ENCODE results near the gene UBE2QL1.

Gene UBE2QL1

GRCh38 chr5:6430418-6431028 is 18.1 kb upstream of the UBE2QL1 start:
- no peak for DNase-seq (ENCODE audit: low spot score)

GRCh38 chr5:6431214-6432195 is 17.2 kb upstream of the UBE2QL1 start:
- no peak for DNase-seq (ENCODE audit: low spot score)

DNA sequence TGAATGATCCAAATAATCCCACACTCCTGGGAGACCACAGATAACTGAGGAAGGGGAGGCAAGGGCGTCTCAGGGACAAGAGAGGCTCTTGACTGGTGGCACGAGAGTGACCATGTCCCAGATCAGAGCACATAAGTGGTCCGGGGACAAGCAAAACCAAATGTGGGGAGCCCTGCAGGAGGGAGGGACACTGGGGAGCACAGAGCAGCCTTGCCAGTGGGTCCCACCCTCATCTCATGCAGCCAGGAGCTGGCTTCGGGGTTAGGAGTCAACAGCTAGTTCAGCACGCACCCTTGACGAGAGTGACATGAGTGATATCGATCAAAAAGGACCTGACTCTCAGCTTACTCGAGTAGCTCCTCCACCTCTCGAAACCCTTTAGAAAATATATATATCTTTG is 16.5 kb upstream of the UBE2QL1 start:
- DNase-seq (ENCODE audit: low spot score): no peak

DNA sequence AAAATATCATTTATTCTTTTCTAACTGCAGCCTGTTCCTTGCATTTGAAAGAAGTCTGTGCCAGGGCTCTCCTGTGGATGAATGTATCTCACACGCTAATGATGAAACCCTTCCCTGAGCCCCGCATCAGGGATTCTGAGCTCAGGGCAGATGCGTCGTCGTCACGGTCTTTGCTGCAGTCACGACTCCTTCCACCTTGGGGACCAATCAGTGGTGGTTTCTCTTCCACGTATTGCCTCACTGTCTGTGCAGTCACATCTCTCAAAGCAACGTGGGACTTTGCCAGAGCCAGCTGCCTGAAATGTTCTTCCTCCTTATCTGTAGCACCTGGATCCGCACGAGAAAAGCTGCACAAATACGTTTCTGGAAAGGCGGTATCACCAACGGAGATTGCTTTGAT is 13.9 kb upstream of the UBE2QL1 start:
- DNase-seq (ENCODE audit: low spot score): no peak

DNA sequence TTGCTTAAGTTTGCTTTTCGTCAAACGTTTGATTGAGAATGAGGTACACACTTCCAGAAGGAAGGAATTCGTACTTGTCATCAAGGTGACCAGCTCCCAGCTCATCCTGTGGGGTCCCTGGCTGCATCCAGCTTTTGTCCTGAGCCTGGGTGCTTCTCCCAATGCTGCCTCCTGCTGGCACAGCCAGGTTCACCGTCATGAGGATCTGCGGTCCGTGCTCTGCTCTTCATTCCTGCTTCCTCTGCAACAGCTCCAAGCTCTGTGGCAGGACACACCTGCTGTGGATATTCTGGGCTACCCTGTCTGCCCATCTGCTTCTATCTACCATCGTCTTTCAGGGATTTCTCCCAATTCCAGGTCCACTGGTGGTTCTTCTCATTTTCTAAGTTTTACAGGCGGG is 13.3 kb upstream of the UBE2QL1 start:
- no peak for DNase-seq (ENCODE audit: low spot score)

DNA sequence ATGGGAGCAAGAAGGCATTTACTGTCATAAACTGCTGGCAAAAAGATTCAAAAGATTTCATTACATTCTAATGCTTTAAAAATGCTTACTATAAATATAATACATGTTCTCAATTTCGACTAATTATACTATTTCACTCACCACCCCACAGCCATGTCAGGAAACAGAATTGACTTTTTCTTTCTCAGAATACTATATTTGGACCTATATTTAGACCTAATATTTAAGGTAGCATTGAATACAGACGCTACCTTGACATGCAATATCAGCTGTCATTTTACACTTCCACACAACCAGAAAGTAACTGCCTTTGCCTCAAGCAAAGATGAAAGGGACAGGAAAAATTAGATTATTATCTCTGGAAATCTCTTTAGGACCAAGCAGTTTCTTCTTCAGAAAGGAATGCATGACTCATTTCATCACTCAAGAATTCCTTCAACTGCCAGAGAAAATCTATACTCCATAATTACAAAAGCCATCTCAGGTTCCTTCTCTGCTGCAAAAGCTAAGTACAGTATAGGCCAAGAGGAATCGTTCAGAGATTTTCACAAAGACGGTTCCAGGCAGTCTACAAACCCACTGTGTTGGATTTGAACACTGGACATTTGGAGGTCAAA is 11.8 kb upstream of the UBE2QL1 start:
- no peak for DNase-seq (ENCODE audit: low spot score)

DNA sequence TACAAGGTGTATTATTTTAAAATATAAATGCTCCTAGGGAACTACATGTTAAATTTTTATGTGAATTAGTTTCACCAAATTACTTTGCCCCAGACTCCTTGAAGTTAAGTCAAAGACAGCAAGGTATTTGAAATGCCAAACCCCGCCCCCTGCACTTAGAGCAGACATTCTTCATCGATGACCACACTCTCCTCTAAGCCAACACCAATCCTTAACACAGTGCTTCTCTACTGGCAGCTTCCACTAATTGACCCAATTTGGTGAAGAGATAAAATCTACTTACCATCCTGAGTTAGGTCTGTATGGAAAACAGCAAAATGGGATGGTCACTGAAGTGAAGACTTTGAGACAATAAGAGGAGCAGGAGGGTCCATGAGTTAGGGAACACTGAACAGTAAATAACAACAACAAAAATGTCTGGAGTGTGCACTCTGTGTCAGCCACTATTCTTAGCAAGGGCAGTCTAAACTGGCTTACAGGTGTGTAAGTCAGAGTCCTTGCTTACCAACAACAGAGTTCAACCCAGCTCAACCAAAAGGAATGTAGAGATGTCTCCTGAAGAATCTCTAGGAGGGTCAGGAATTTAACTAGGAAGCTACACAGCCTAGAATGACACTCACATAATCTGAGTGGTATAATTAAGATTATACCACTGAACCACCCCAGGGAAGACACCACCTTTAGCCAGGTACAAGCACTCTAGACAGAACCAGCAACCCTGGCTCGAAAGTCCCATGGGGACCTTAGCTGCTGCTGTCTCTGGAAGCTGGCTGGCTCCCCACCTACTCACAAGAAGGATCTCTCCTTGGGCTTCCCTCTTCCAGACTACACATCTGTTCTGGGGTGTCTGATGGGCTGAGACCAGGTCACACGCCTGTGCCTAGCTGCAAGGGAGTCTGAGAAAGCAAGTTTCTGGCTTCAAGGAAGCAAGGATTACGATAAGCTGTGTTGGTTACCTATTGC is 8.8 kb upstream of the UBE2QL1 start:
- DNase-seq (ENCODE audit: low spot score): no peak

- no peak for DNase-seq (ENCODE audit: low spot score)
Observed at GRCh38 chr5:6442333-6442732, 6.3 kb upstream of the UBE2QL1 start.

- DNase-seq (ENCODE audit: low spot score): no peak
Observed at GRCh38 chr5:6443326-6443725, 5.3 kb upstream of the UBE2QL1 start.

DNA sequence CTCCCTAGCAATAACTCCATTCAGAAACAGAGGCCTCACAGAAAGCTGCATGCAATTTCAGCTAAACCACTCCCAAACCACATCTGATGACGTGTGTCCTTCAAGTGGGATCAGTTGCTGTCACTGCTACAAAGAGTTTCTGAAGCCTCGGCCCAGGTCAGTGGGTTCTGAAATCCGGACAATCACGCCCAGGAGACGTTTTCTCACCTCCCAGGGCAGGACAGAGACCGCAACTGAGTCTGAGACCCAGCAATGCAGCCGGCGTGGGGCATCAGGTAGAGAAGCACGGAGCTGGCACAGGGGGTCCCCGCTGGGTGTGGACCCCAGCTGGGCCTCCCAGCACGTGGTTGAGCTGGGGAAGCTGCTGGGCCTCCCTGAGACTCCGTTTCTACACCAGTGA is 2.6 kb upstream of the UBE2QL1 start:
- no peak for DNase-seq (ENCODE audit: low spot score)

DNA sequence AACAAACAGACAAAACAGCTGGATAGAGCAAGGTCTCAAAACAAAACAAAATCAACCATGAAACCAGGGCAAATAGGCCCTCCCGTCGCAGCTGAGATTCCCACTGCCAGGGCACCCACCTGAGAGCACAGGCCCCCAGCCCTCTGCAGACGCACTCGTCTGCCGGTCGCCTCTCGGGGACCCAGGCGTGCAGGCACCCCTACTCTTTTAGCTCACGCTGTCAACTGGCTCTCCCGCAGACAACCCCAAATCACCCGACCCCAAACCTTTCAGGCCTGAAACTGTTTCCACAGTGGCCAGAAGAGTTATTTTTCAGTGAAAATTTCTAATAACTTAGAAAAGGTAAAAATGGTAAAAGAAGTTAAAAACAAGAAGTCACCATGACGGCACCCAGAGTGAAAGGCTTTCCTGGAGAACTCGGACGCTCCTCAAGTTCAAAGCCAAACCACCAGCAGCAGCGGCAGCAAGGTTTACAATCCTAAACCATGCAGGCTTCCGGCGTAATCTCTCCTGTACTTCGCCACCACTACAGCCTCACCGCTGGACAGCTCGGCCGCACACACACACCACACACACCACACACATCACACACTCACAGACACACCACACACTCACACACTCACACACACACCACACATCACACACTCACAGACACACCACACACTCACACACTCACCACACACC is 1.9 kb upstream of the UBE2QL1 start:
- no peak for DNase-seq (ENCODE audit: low spot score)

GRCh38 chr5:6447384-6448140 is 1.1 kb upstream of the UBE2QL1 start:
- DNase-seq (ENCODE audit: low spot score): no peak

GRCh38 chr5:6448141-6448491 is 543 bp upstream of the UBE2QL1 start:
- DNase-seq (ENCODE audit: low spot score): no peak

DNA sequence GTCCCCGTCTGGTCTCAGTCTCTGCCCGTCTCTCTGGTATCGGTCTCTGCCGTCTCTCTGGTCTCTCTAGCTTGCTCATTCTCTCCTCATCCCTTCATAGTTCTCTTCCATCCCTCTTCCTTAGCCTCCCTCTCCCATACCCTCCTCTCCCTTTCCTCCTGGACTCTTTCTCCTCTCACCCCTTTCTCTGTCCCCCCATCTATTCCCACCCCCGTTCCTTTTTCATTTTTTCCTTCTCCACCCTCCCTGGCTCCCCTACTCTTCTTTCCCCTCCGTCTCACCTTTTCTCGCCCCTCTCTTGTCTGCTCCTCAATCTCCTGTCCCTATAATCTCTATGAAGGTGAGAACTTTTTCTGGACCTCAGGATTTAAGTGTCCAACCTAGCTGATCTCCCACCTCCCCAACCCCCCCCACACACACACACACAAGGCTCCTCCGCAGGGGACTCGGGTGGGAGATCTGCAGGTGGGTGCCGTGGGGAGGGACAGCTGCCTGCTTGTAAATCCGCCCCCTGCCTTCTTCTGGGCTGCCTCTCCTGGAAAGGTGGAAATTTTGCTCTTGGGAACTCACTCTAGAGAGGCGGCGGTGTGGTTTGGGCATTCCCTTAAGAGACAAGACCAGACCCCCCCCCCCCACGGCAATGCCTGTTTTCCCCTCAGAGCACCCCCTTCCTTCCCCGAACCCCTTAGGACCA is 953 bp downstream of the UBE2QL1 start:
- DNase-seq (ENCODE audit: low spot score): no peak

DNA sequence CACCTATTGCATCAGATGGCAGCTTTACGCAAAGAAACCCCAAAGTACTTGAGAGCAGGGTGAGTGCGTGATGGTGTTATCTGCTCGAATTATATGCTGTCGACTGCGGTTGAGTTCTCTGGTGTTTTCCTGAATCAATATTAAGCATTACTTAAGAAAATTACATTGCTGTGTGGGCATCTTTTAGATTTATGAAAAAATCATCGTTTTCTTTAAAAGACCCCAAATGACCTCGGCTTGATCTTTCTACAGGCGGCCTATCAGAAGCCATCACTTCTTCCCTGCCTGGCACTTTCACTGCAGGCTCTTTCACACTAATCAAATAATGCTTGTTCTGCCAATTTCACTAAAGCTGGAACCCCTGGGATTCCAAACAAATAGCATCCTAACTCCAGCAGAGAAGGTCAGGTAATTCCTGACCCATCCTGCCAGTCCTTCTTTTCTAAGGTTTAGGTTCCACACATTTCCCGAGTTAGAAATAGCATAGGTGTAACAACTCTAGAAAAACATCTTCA is 1.7 kb downstream of the UBE2QL1 start:
- no peak for DNase-seq (ENCODE audit: low spot score)

- no peak for DNase-seq (ENCODE audit: low spot score)
Observed at GRCh38 chr5:6452622-6453504, 4.2 kb downstream of the UBE2QL1 start.

- DNase-seq (ENCODE audit: low spot score): no peak
Observed at GRCh38 chr5:6453937-6454560, 5.4 kb downstream of the UBE2QL1 start.

GRCh38 chr5:6454628-6455053 is 6.0 kb downstream of the UBE2QL1 start:
- no peak for DNase-seq (ENCODE audit: low spot score)
